ENCODE results near the gene NDUFB10. TPM values are rescaled to one million over a fixed set of nuclear protein-coding genes. Genes with fewer than 3 reads are reported as not detected.
A peak's percentile ranks its signal among the peaks of the same experiment; 100 is the strongest.
"Not testable (repeated sequence)": the region's sequence is repeated elsewhere in the genome, so short reads cannot be mapped to it uniquely, and the experiment has no call there.

Gene NDUFB10
- total and polyA plus RNA-seq, 9 donors = 95.4 to 162 (median 132) TPM

GRCh38 chr16:1945559-1946391 is 13.6 kb upstream of the NDUFB10 start:
- peaks cover 38% of the 10 kb centered on the region for H3K4me1 ChIP-seq (ENCODE audit: control insufficient read depth, insufficient read depth, low read length)

GRCh38 chr16:1946495-1947368 is 12.6 kb upstream of the NDUFB10 start:
- H3K36me3 ChIP-seq (ENCODE audit: control insufficient read depth, insufficient read depth, low read length) = no peaks in the 10 kb centered on the region
- no peak for DNase-seq
- H3K27ac ChIP-seq (ENCODE audit: low read length) = no peak overlapping the region
- peaks cover 35% of the 10 kb centered on the region for H3K4me1 ChIP-seq (ENCODE audit: control insufficient read depth, insufficient read depth, low read length)
- no peak overlapping the region for H3K4me3 ChIP-seq (ENCODE audit: low read length)
- H3K9me3 ChIP-seq (replicated peaks; ENCODE audit: control insufficient read depth, low read depth, low read length) = no peaks in the 10 kb centered on the region
- H3K27me3 ChIP-seq (ENCODE audit: control insufficient read depth, insufficient read depth, low read length) = no peaks in the 10 kb centered on the region
- 83% methylated on average over 33 of the region's 38 CpGs for WGBS (ENCODE audit: insufficient coverage)

More at GRCh38 chr16:1945559-1946391, 13.6 kb upstream of the NDUFB10 start:
- WGBS (ENCODE audit: insufficient coverage) = 74% methylated on average over 9 of the region's 19 CpGs
- Histone ChIP-seq H3K27ac (ENCODE audit: low read length) (no peak overlapping the region), H3K4me3 (ENCODE audit: low read length) (no peak overlapping the region), H3K27me3 (ENCODE audit: control insufficient read depth, insufficient read depth, low read length) (no peaks in the 10 kb centered on the region), H3K9me3 (replicated peaks; ENCODE audit: control insufficient read depth, low read depth, low read length) (no peaks in the 10 kb centered on the region), H3K36me3 (ENCODE audit: control insufficient read depth, insufficient read depth, low read length) (peaks cover 3% of the 10 kb centered on the region)
- no peak for DNase-seq

- peaks cover 30% of the 10 kb centered on the region for H3K4me1 ChIP-seq (ENCODE audit: control insufficient read depth, insufficient read depth, low read length)
- H3K9me3 ChIP-seq (replicated peaks; ENCODE audit: control insufficient read depth, low read depth, low read length) = no peaks in the 10 kb centered on the region
- no peaks in the 10 kb centered on the region for H3K36me3 ChIP-seq (ENCODE audit: control insufficient read depth, insufficient read depth, low read length)
- 79% methylated on average over 7 of the region's 9 CpGs for WGBS (ENCODE audit: insufficient coverage)
- H3K27ac ChIP-seq (ENCODE audit: low read length) = no peak overlapping the region
- DNase-seq = no peak
- no peak overlapping the region for H3K4me3 ChIP-seq (ENCODE audit: low read length)
- no peaks in the 10 kb centered on the region for H3K27me3 ChIP-seq (ENCODE audit: control insufficient read depth, insufficient read depth, low read length)
Observed at GRCh38 chr16:1947369-1947670, 12.0 kb upstream of the NDUFB10 start.

GRCh38 chr16:1949507-1949906 is 9.8 kb upstream of the NDUFB10 start:
- WGBS (ENCODE audit: insufficient coverage) = 94% methylated on average over 7 of the region's 11 CpGs
- DNase-seq = no peak
- Histone ChIP-seq H3K36me3 (ENCODE audit: control insufficient read depth, insufficient read depth, low read length) (no peaks in the 10 kb centered on the region), H3K9me3 (replicated peaks; ENCODE audit: control insufficient read depth, low read depth, low read length) (no peaks in the 10 kb centered on the region), H3K27me3 (ENCODE audit: control insufficient read depth, insufficient read depth, low read length) (no peaks in the 10 kb centered on the region), H3K4me1 (ENCODE audit: control insufficient read depth, insufficient read depth, low read length) (peaks cover 38% of the 10 kb centered on the region), H3K27ac (ENCODE audit: low read length) (no peak overlapping the region), H3K4me3 (ENCODE audit: low read length) (no peak overlapping the region)

- Histone ChIP-seq H3K27me3 (ENCODE audit: control insufficient read depth, insufficient read depth, low read length) (no peaks in the 10 kb centered on the region), H3K27ac (ENCODE audit: low read length) (peak overlapping the region; percentile 56), H3K36me3 (ENCODE audit: control insufficient read depth, insufficient read depth, low read length) (no peaks in the 10 kb centered on the region), H3K4me1 (ENCODE audit: control insufficient read depth, insufficient read depth, low read length) (peaks cover 43% of the 10 kb centered on the region), H3K9me3 (replicated peaks; ENCODE audit: control insufficient read depth, low read depth, low read length) (no peaks in the 10 kb centered on the region), H3K4me3 (ENCODE audit: low read length) (no peak overlapping the region)
- 64% methylated on average over 6 of the region's 7 CpGs for WGBS (ENCODE audit: insufficient coverage)
- peak; percentile 50 for DNase-seq
Observed at GRCh38 chr16:1950047-1950446, 9.3 kb upstream of the NDUFB10 start.

- Histone ChIP-seq H3K36me3 (ENCODE audit: control insufficient read depth, insufficient read depth, low read length) (no peaks in the 10 kb centered on the region), H3K27ac (ENCODE audit: low read length) (peak overlapping the region; percentile 56), H3K27me3 (ENCODE audit: control insufficient read depth, insufficient read depth, low read length) (no peaks in the 10 kb centered on the region), H3K4me3 (ENCODE audit: low read length) (no peak overlapping the region), H3K9me3 (replicated peaks; ENCODE audit: control insufficient read depth, low read depth, low read length) (no peaks in the 10 kb centered on the region), H3K4me1 (ENCODE audit: control insufficient read depth, insufficient read depth, low read length) (peaks cover 43% of the 10 kb centered on the region)
- no peak for DNase-seq
- WGBS (ENCODE audit: insufficient coverage) = 82% methylated on average over 19 of the region's 19 CpGs
Observed at GRCh38 chr16:1950559-1950958, 8.8 kb upstream of the NDUFB10 start.

- H3K27me3 ChIP-seq (ENCODE audit: control insufficient read depth, insufficient read depth, low read length) = no peaks in the 10 kb centered on the region
- peak overlapping the region; percentile 74 for H3K27ac ChIP-seq (ENCODE audit: low read length)
- no peaks in the 10 kb centered on the region for H3K36me3 ChIP-seq (ENCODE audit: control insufficient read depth, insufficient read depth, low read length)
- no peaks in the 10 kb centered on the region for H3K9me3 ChIP-seq (replicated peaks; ENCODE audit: control insufficient read depth, low read depth, low read length)
- H3K4me3 ChIP-seq (ENCODE audit: low read length) = peak overlapping the region; percentile 14
- DNase-seq = no peak
- 83% methylated on average over 22 of the region's 22 CpGs for WGBS (ENCODE audit: insufficient coverage)
- peaks cover 35% of the 10 kb centered on the region for H3K4me1 ChIP-seq (ENCODE audit: control insufficient read depth, insufficient read depth, low read length)
Observed at GRCh38 chr16:1953734-1954133, 5.6 kb upstream of the NDUFB10 start.

- 81% methylated on average over 15 of the region's 22 CpGs for WGBS (ENCODE audit: insufficient coverage)
- Histone ChIP-seq H3K4me1 (ENCODE audit: control insufficient read depth, insufficient read depth, low read length) (peaks cover 39% of the 10 kb centered on the region), H3K36me3 (ENCODE audit: control insufficient read depth, insufficient read depth, low read length) (peaks cover 19% of the 10 kb centered on the region)
- H3K27me3 ChIP-seq (ENCODE audit: control insufficient read depth, insufficient read depth, low read length); H3K9me3 ChIP-seq (replicated peaks; ENCODE audit: control insufficient read depth, low read depth, low read length); H3K4me3 ChIP-seq (ENCODE audit: low read length); H3K27ac ChIP-seq (ENCODE audit: low read length); DNase-seq: not testable (repeated sequence)
Observed at GRCh38 chr16:1957434-1958142, 1.8 kb upstream of the NDUFB10 start.

- DNase-seq; H3K27ac ChIP-seq (ENCODE audit: low read length); H3K9me3 ChIP-seq (replicated peaks; ENCODE audit: control insufficient read depth, low read depth, low read length); H3K27me3 ChIP-seq (ENCODE audit: control insufficient read depth, insufficient read depth, low read length); H3K4me3 ChIP-seq (ENCODE audit: low read length): not testable (repeated sequence)
- WGBS (ENCODE audit: insufficient coverage) = 65% methylated on average over 23 of the region's 30 CpGs
- Histone ChIP-seq H3K4me1 (ENCODE audit: control insufficient read depth, insufficient read depth, low read length) (peaks cover 41% of the 10 kb centered on the region), H3K36me3 (ENCODE audit: control insufficient read depth, insufficient read depth, low read length) (peaks cover 24% of the 10 kb centered on the region)
Observed at GRCh38 chr16:1958143-1958491, 1.2 kb upstream of the NDUFB10 start.

Data from muscle of leg (tissue), 11 donors.